T-helper 17 cell (primary cell): Measurements from ENCODE around the gene CEP85. TPM values are rescaled to one million over a fixed set of nuclear protein-coding genes. Genes with fewer than 3 reads are reported as not detected.
"Not testable (repeated sequence)": the region's sequence is repeated elsewhere in the genome, so short reads cannot be mapped to it uniquely, and the experiment has no call there.

Source experiments
- ATAC-seq: fragments of 150-1000 bp; cut with Tn5 transposase; 2 replicates; pipeline ENCODE4 v1.10.0; 2021; ENCODE audit warnings: mild to moderate bottlenecking, moderate library complexity
- DNase-seq, 3 donors: peaks; one replicate each; pipeline versions ENCODE4 v3.0.0 to v3.0.0-alpha.2; 2020 to 2021
- H3K9me3 ChIP-seq: one replicate; pipeline ENCODE4 v1.7.0; 2013; ENCODE audit warnings: low read length, mild to moderate bottlenecking; ENCODE audit not compliant: control insufficient read depth, poor library complexity, severe bottlenecking
- H3K27ac Mint-ChIP-seq: one replicate; pipeline ENCODE4 v1.8.0; 2022; ENCODE audit warnings: mild to moderate bottlenecking, moderate library complexity, mixed read lengths
- H3K27me3 Mint-ChIP-seq: one replicate; pipeline ENCODE4 v1.8.0; 2022; ENCODE audit warnings: mixed read lengths
- H3K36me3 Mint-ChIP-seq: one replicate; pipeline ENCODE4 v1.8.0; 2022; ENCODE audit warnings: low read depth, mixed read lengths
- H3K4me1 Mint-ChIP-seq: one replicate; pipeline ENCODE4 v1.8.0; 2022; ENCODE audit warnings: mild to moderate bottlenecking, mixed read lengths
- H3K4me3 Mint-ChIP-seq: one replicate; pipeline ENCODE4 v1.8.0; 2022; ENCODE audit warnings: mild to moderate bottlenecking, moderate library complexity, mixed read lengths
- total RNA-seq, 4 donors: library from RNA in 2 of 4; stranded (reverse) in 2 of 4; gene quantifications; one replicate each; pipeline ENCODE4 v1.2.3 and lab custom pipeline; 2022 to 2026

The CEP85 gene
- total RNA-seq, 2 donors from 2014 or later = 12.5 to 14.3 TPM

DNA sequence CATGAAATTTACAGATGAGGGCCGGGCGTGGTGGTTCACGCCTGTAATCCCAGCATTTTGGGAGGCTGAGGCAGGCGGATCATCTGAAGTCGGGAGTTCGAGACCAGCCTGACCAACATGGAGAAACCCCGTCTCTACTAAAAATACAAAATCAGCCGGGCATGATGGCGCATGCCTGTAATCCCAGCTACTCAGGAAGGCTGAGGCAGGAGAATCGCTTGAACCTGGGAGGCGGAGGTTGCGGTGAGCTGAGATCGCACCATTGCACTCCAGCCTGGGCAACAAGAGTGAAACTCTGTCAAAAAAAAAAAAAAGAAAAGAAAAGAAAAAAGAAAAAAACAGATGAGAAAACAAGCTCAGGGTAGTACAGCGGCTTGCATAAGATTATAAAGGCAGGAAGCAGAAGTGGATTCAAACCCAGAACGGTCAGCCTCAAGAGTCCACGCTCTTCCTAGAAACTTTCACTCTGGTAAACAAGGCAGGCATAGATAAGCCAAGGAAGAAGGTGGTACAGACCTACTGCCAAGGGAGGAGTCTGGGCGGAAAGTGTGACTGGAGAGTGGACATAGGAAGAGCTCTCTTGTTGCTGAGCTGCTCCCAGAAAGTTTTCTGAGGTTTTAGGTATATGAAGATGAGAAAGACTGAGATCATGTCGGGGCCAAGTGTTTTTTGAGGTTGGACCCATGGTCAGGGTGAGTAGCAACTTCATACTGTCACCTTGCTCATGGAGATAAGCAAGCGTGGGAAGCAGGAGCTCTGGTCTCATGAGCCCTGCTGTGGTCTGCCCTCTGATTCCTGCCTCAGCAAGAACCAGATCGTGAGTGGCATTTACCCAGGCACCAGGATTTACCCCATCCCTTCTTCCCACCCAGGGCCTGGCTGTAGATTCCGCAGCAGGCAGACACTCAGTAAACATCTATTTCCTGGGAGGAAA, 74.2 kb downstream of the CEP85 start:
- H3K4me3 Mint-ChIP-seq = peak overlapping the region; percentile 99
- not testable (repeated sequence) for H3K9me3 ChIP-seq, H3K27me3 Mint-ChIP-seq, DNase-seq, ATAC-seq, H3K36me3 Mint-ChIP-seq
- peak overlapping the region; percentile 100 for H3K27ac Mint-ChIP-seq
- H3K4me1 Mint-ChIP-seq = peaks cover 30% of the 10 kb centered on the region

DNA sequence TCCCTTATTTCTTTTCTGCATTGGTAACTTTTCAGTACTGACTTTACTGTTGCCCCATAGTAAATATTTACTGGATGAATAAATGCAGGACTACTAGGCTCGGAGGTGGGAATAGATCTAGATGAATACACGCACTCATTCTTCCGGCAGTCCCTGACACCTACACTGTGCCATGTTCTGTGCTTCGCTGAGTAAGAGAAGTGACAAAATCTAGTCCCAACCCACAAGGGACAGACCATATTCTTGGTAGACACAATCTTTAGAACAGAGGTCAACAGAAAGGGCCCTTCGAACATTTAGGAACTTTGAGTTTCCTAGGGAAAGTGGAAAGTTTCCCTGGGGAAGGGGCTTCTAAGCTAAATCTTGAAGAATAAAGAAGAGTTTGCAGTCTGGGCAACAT, 80.5 kb downstream of the CEP85 start:
- Mint-ChIP-seq H3K4me3 (peak overlapping the region; percentile 83), H3K36me3 (peaks cover 5% of the 10 kb centered on the region), H3K4me1 (peaks cover 43% of the 10 kb centered on the region), H3K27me3 (no peaks in the 10 kb centered on the region), H3K27ac (peak overlapping the region; percentile 89)
- DNase-seq (no peak), ATAC-seq (no peak)
- H3K9me3 ChIP-seq = no peaks in the 10 kb centered on the region

DNA sequence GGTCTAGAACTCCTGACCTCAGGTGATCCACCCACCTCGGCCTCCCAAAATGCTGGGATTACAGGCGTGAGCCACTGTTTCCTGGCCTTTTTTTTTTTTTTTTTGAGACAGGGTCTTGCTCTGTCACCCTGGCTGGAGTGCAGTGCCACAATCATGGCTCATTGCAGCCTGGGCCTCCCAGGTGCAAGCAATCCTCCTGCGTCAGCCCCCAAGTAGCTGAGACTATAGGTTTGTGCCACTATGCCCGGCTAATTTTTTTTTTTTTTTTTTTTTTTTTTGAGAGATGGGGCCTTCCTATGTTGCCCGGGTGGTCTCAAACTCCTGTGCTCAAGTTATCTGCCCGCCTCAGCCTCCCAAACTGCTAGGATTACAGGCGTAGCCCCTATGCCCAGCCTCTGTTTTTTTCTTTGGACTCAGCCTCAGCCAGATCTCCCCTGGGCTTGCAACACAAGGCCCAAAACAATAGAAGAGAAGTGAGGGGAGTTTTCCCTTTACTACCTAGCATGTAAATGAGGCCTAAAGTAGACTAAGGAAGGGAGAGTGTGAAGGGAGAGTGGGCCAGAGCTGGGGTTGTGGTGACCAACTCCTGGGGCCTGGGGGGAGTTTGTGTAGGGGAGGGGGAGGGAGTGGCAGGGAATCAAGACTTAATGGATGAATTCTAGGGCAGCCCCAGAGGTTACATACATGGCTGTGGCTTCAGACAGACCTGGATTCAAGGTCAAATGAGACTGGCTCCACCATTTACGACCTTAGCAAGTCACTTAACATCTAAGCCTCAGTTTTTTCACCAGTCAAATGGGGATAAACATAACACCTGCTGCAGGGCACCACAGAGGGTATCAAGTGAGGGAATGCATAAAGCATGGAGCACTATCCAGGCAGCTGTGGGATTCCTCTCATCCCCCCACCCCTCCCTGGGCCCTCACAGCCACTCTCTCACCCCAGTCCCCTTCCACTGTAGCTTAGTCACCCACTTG, 82.2 kb downstream of the CEP85 start:
- H3K4me1 Mint-ChIP-seq = peaks cover 53% of the 10 kb centered on the region
- DNase-seq = no peak
- peaks cover 9% of the 10 kb centered on the region for H3K36me3 Mint-ChIP-seq
- ATAC-seq = no peak
- H3K27me3 Mint-ChIP-seq = no peaks in the 10 kb centered on the region
- H3K4me3 Mint-ChIP-seq = peak overlapping the region; percentile 83
- H3K9me3 ChIP-seq = no peaks in the 10 kb centered on the region
- peak overlapping the region; percentile 96 for H3K27ac Mint-ChIP-seq

DNA sequence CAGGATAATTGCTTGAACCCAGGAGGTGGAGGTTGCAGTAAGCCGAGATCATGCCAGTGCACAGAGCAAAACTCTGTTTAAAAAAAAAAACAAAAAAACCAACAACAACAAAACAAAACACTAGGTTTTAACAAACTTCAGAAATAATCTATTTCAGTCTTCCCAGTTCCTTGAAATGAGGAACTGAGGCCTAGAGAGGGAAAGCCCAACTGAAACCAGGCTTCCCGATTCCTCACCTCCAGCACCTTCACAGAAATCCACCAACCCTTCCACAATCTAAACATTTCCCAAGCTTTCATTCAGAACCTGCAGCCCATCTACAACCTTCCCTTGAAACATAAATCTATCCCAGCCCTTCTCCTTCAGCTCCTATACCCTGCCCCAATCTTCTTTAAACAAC, 83.1 kb downstream of the CEP85 start:
- Mint-ChIP-seq H3K36me3 (peaks cover 14% of the 10 kb centered on the region), H3K27ac (peak overlapping the region; percentile 96), H3K27me3 (no peaks in the 10 kb centered on the region), H3K4me3 (peak overlapping the region; percentile 99), H3K4me1 (peaks cover 54% of the 10 kb centered on the region)
- no peaks in the 10 kb centered on the region for H3K9me3 ChIP-seq
- no peak for ATAC-seq
- DNase-seq = no peak

DNA sequence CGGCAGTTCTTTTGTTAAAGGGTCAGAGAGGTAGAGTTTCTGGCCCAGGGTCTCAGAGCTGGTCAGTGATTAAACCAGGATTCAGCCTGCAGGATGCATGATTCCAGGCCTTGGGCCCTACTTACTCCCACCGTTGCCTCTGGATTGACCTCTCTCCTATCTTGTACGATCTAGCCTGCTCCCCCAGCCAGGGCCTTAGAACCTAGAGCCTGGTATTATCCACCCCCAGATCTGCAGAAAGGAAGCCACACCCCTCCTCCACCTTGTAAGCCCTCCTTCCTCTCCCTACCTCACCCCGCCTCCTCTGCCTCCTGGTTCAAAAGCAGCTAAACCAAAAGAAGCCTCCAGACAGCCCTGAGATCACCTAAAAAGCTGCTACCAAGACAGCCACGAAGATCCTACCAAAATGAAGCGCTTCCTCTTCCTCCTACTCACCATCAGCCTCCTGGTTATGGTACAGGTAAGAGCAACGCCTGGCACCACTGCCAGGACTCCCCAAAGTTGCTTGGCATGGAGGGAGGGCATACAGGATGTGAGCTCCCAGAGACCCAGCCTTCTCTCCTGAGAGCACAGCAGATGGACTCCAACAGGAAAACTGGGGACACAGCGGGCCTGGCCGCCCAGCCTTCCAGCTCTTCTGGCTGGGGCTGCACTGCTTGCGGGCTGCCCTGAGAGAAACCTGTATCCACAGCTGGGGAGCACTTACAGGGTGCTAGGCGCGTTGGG, 83.8 kb downstream of the CEP85 start, which contains the start of gene CD52:
Gene CD52, plus strand, starts transcription at position 347 of the 726 bp plus-strand sequence. Its CDS starts 60 bp downstream, at position 407.
- ATAC-seq (peak; percentile 85), DNase-seq (peak; percentile 44 to 53 (median 51))
- no peaks in the 10 kb centered on the region for H3K9me3 ChIP-seq
- Mint-ChIP-seq H3K4me3 (peak within 1 kb of the TSS; percentile 99), H3K36me3 (peaks cover 15% of the 10 kb centered on the region), H3K27ac (peak within 1 kb of the TSS; percentile 96), H3K27me3 (no peaks in the 10 kb centered on the region), H3K4me1 (peaks cover 57% of the 10 kb centered on the region)

DNA sequence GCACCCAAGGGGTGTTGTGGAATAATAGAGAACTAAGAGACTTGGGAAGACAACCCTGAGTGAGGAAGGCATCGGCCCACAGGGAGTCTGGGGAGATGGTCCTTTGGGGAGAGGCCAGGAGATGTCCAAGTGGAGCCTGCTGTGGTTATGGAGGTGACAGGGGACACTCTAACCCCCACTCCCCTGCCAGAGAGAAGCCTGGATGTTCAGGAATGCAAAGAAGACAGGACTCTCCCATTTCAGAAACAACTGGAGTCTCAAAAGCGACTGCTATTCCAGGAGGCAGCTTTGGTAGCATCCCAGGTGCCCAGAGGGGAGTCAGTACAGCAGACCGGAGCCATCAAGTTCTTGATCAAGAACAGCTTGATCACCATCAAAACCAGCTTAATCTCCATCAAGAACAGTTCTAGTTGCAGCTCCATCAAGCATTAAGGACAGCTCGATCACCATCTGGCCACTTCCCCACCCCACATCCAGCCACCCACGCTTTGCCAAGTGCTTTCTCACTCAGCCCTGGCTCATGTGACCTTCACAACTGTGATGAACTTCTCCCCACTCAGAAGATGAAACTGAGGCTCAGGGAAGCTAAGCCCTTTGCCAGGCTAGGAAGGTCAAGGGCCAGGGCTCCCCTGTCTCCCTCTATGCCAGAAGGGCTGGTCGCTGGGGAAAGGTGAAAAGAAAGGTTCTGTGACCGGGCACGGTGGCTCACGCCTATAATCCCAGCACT, 84.5 kb downstream of the CEP85 start:
- Mint-ChIP-seq H3K4me3 (peak overlapping the region; percentile 99), H3K27ac (peak overlapping the region; percentile 96), H3K27me3 (no peaks in the 10 kb centered on the region), H3K4me1 (peaks cover 58% of the 10 kb centered on the region), H3K36me3 (peaks cover 16% of the 10 kb centered on the region)
- ATAC-seq (no peak), DNase-seq (no peak)
- no peaks in the 10 kb centered on the region for H3K9me3 ChIP-seq

DNA sequence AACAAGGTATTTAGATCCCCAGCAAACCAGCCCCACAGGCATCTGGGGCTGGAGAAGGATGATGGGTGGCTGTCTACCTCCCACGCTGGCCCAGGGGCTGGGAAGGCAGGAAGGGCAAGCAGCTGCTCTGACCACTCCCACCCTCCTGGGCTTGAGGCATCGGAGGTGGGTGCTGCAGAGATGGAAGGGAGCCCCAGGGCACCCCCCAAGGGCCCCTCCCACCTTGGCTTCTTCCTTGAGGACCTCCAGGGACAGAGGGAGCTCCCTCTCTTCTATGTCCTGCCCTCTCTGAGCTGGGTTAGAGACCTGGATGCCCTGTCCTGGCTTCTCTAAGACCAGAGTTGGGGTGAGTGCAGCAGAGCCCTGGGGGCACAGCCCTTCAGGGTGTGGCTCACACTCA, 86.9 kb downstream of the CEP85 start:
- H3K4me3 Mint-ChIP-seq = peak overlapping the region; percentile 99
- H3K36me3 Mint-ChIP-seq = peaks cover 16% of the 10 kb centered on the region
- peaks cover 42% of the 10 kb centered on the region for H3K4me1 Mint-ChIP-seq
- DNase-seq (no peak), ATAC-seq (peak; percentile 3)
- no peaks in the 10 kb centered on the region for H3K27me3 Mint-ChIP-seq
- H3K27ac Mint-ChIP-seq = peak overlapping the region; percentile 97
- no peaks in the 10 kb centered on the region for H3K9me3 ChIP-seq

DNA sequence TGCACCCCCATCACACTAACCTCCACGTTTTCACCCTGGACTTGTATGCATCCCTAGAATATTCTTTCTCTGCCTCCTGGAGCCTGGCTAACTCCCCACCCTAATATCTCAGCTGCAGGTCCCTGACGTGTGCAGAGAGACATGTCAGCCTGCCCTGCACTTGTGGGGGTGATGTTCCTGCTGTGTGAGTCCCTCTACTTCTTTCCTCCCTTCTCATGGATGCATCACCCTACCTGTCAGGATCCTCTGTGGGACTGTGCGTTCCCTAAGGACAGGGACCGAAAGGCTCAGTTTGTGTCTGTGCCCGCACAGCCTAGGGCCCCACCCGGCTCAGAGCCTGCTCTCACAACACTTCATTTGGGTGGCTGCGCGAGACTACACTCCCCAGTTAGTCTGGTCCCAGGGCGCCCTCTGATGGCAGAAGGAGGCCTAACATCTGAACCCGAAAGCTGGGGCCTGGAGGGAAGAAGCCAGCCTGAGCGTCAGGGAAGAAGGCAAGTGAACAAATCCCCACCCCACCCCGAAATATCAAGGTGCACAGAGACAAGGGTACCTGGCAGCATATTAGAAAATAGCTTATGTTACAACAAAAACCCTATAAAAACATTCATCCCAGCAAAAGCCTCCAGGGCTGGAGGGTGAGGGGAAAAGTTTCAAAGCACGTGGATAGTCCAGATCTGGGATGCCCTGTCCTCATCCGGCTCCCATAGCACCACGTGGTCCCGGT, 87.5 kb downstream of the CEP85 start:
- peaks cover 39% of the 10 kb centered on the region for H3K4me1 Mint-ChIP-seq
- H3K4me3 Mint-ChIP-seq = peak overlapping the region; percentile 99
- no peaks in the 10 kb centered on the region for H3K9me3 ChIP-seq
- DNase-seq (peak; percentile 83 to 98 (median 85)), ATAC-seq (peak; percentile 81)
- H3K27ac Mint-ChIP-seq = peak overlapping the region; percentile 97
- H3K27me3 Mint-ChIP-seq = no peaks in the 10 kb centered on the region
- peaks cover 16% of the 10 kb centered on the region for H3K36me3 Mint-ChIP-seq

DNA sequence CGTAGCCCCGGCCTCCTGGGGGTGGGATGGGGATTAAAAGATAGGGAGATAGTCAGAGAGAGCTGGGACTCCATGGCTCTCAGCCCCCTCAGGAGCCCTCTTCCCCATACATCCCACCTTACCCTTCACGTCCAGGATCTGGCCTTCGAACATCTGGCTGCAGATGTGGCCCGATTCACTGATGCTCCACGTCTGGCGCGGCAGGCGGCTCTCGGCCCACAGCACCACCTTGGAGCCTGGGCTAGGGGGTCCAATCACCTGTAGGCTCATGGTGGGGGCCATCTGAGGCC, 88.0 kb downstream of the CEP85 start:
- H3K4me3 Mint-ChIP-seq = peak overlapping the region; percentile 7
- DNase-seq (no peak), ATAC-seq (no peak)
- no peaks in the 10 kb centered on the region for H3K9me3 ChIP-seq
- H3K27ac Mint-ChIP-seq = peak overlapping the region; percentile 97
- peaks cover 16% of the 10 kb centered on the region for H3K36me3 Mint-ChIP-seq
- H3K27me3 Mint-ChIP-seq = no peaks in the 10 kb centered on the region
- H3K4me1 Mint-ChIP-seq = peaks cover 35% of the 10 kb centered on the region

DNA sequence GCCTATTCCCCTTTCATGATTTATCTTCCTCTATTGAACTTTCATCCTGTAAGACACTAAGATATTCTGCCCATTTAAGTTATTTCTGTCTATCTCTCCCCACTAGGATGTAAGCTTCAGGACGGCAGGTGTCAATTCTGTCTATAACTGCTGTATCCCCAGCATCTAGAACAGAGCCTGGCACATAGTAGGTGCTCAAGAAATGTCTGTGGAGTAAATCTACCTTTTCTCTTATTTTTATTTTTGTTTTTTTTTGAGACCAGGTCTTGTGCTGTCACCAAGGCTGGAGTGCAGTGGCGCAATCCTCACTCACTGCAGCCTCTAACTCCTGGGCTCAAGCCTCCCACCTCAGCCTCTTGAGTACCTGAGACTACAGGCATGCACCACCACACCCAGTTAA, 89.4 kb downstream of the CEP85 start:
- no peak overlapping the region for H3K4me3 Mint-ChIP-seq
- H3K36me3 Mint-ChIP-seq = peaks cover 14% of the 10 kb centered on the region
- DNase-seq (no peak), ATAC-seq (no peak)
- no peaks in the 10 kb centered on the region for H3K9me3 ChIP-seq
- H3K4me1 Mint-ChIP-seq = peaks cover 26% of the 10 kb centered on the region
- H3K27me3 Mint-ChIP-seq = no peaks in the 10 kb centered on the region
- peak overlapping the region; percentile 97 for H3K27ac Mint-ChIP-seq

DNA sequence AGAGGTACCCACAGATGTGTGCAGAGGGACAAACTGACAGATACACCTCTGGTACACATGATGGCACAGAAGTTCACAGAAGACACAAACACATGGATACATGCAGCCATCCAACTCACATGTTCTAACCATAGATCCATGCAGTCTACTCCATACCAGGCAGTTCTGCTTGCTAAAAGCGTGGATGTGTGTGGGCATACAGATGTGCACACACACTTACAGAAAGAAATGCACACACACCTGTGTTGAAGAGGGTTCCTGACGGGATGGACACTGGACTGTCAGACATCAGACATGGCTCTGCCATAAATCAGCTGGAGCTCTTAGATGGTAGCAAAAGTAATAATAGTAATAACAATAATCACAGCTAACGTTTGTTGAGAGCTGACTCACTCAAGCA, 90.5 kb downstream of the CEP85 start:
- Mint-ChIP-seq H3K4me1 (peaks cover 26% of the 10 kb centered on the region), H3K4me3 (no peak overlapping the region), H3K36me3 (peaks cover 11% of the 10 kb centered on the region), H3K27ac (no peak overlapping the region), H3K27me3 (no peaks in the 10 kb centered on the region)
- ATAC-seq (no peak), DNase-seq (no peak)
- H3K9me3 ChIP-seq = no peaks in the 10 kb centered on the region

DNA sequence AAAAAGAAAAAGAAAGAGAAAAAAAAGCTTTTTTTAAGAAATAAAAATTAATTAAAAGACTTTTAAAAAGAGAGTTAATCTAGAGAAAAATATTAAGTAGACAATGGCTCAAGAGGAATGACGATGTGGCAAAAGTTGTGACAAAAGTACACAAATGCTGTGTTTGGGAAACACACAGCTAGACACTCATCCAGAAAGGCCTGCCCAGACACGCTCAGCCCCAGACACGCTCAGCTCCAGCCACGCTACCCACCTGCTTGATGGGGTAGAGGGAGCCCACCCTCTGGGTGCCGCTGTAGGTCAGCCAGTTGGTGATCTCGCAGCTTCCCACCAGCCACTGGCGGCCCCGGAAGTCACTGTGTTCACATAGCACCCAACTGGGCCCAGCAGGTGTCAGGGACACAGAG, 94.0 kb downstream of the CEP85 start:
- Mint-ChIP-seq H3K4me1 (peaks cover 5% of the 10 kb centered on the region), H3K4me3 (no peak overlapping the region), H3K36me3 (no peaks in the 10 kb centered on the region), H3K27me3 (no peaks in the 10 kb centered on the region), H3K27ac (no peak overlapping the region)
- ATAC-seq (no peak), DNase-seq (no peak)
- no peaks in the 10 kb centered on the region for H3K9me3 ChIP-seq
